ENCODE measurements around the gene GPX2.

- no peak for TF ChIP-seq CTCF (IDR thresholded peaks at IDR 0.05)
- TF ChIP-seq POLR2A (IDR thresholded peaks at IDR 0.05) = no peak
Measured at GRCh38 chr14:64966976-64967375, 24.4 kb upstream of the GPX2 start.
